ENCODE data around the gene PNMT.

- no peak for TF ChIP-seq CTCF (IDR thresholded peaks at IDR 0.05)
- TF ChIP-seq POLR2AphosphoS5 (IDR thresholded peaks at IDR 0.05; ENCODE audit: low read depth, low read length) = no peak
- no peak for TF ChIP-seq SIN3A (IDR thresholded peaks at IDR 0.05; ENCODE audit: borderline replicate concordance, insufficient read depth, low read depth, low read length)
- no peak for TF ChIP-seq TCF7L2 (IDR thresholded peaks at IDR 0.05; ENCODE audit: low read depth, low read length)
Observed at GRCh38 chr17:39696731-39697130, 28.5 kb downstream of the PNMT start.
